SK-N-SH treated with all-trans-retinoic acid at 6 μM for 48 hours (cell line): Measurements from ENCODE around the gene ARHGAP29.

Experiments
- ATAC-seq: fragments of 200-7000 bp; cut with Tn5 transposase; 3 replicates; pipeline ENCODE4 v1.9.1; 2020; ENCODE audit warnings: mild to moderate bottlenecking, moderate library complexity
- ARNTL ChIP-seq: fragments of 450-650 bp; formaldehyde crosslinking; IDR thresholded peaks from 2 replicates; pipeline ENCODE4 v1.5.0; 2020; ENCODE audit warnings: low read depth, mild to moderate bottlenecking, moderate library complexity, borderline replicate concordance
- BACH2 ChIP-seq: fragments of 250-450 bp; sonication (Bioruptor Pico); IDR thresholded peaks from 2 replicates; pipeline ENCODE4 v1.9.0; 2021; ENCODE audit warnings: mild to moderate bottlenecking, borderline replicate concordance
- CSDC2 ChIP-seq: fragments of 250-450 bp; sonication (Bioruptor Pico); IDR thresholded peaks from 2 replicates; pipeline ENCODE4 v1.5.0; 2020; ENCODE audit warnings: mild to moderate bottlenecking, moderate library complexity
- ESRRG ChIP-seq: fragments of 250-450 bp; sonication (Bioruptor Pico); IDR thresholded peaks from 2 replicates; pipeline ENCODE4 v1.6.1; 2021; ENCODE audit warnings: mild to moderate bottlenecking
- GLIS3 ChIP-seq: fragments of 250-450 bp; sonication (Bioruptor Pico); IDR thresholded peaks from 2 replicates; pipeline ENCODE4 v1.5.0; 2020; ENCODE audit warnings: mild to moderate bottlenecking, moderate library complexity
- ISL1 ChIP-seq: fragments of 250-450 bp; sonication (Bioruptor Pico); IDR thresholded peaks from 2 replicates; pipeline ENCODE4 v2.1.2; 2022; ENCODE audit warnings: mild to moderate bottlenecking, moderate library complexity
- OSR1 ChIP-seq: fragments of 250-450 bp; sonication (Bioruptor Pico); IDR thresholded peaks from 2 replicates; pipeline ENCODE4 v1.8.0; 2022; ENCODE audit warnings: moderate library complexity, mild to moderate bottlenecking, inconsistent platforms
- POU6F1 ChIP-seq: fragments of 250-450 bp; sonication (Bioruptor Pico); IDR thresholded peaks from 2 replicates; pipeline ENCODE4 v1.8.0; 2021; ENCODE audit warnings: low read depth, mild to moderate bottlenecking, moderate library complexity, borderline replicate concordance
- PPARA ChIP-seq: fragments of 250-450 bp; sonication (Bioruptor Pico); IDR thresholded peaks from 2 replicates; pipeline ENCODE4 v1.5.0; 2020; ENCODE audit warnings: mild to moderate bottlenecking, borderline replicate concordance
- RARB ChIP-seq: fragments of 250-450 bp; sonication (Bioruptor Pico); IDR thresholded peaks from 2 replicates; pipeline ENCODE4 v1.8.0; 2021; ENCODE audit warnings: mild to moderate bottlenecking, moderate library complexity
- SNAI2 ChIP-seq: fragments of 250-450 bp; sonication (Bioruptor Pico); IDR thresholded peaks from 2 replicates; pipeline ENCODE4 v1.5.0; 2020; ENCODE audit warnings: mild to moderate bottlenecking, moderate library complexity
- TCF4 ChIP-seq: fragments of 250-450 bp; sonication (Bioruptor Pico); IDR thresholded peaks from 2 replicates; pipeline ENCODE4 v1.8.0; 2021; ENCODE audit warnings: mild to moderate bottlenecking, moderate library complexity, borderline replicate concordance
- TOX ChIP-seq: fragments of 250-450 bp; sonication (Bioruptor Pico); IDR thresholded peaks from 2 replicates; pipeline ENCODE4 v1.8.0; 2021; ENCODE audit warnings: mild to moderate bottlenecking, moderate library complexity, borderline replicate concordance
- TSHZ2 ChIP-seq: fragments of 250-450 bp; sonication (Bioruptor Pico); IDR thresholded peaks from 2 replicates; pipeline ENCODE4 v1.5.0; 2020; ENCODE audit warnings: mild to moderate bottlenecking, moderate library complexity
- ZC3H10 ChIP-seq: fragments of 250-450 bp; sonication (Bioruptor Pico); IDR thresholded peaks from 2 replicates; pipeline ENCODE4 v1.5.1; 2021; ENCODE audit warnings: mild to moderate bottlenecking, moderate library complexity
- ZFP3 ChIP-seq: fragments of 250-450 bp; sonication (Bioruptor Pico); IDR thresholded peaks from 2 replicates; pipeline ENCODE4 v1.5.0; 2020; ENCODE audit warnings: mild to moderate bottlenecking, moderate library complexity
- ZFP30 ChIP-seq: fragments of 450-650 bp; formaldehyde crosslinking; IDR thresholded peaks from 2 replicates; pipeline ENCODE4 v1.5.0; 2022; ENCODE audit warnings: mild to moderate bottlenecking, moderate library complexity
- ZNF565 ChIP-seq: fragments of 450-650 bp; formaldehyde crosslinking; conservative IDR thresholded peaks from 2 replicates; pipeline ENCODE4 v1.5.0; 2020; ENCODE audit warnings: low read depth, mild to moderate bottlenecking, moderate library complexity
- ZNF70 ChIP-seq: fragments of 450-650 bp; formaldehyde crosslinking; IDR thresholded peaks from 2 replicates; pipeline ENCODE4 v1.5.0; 2020; ENCODE audit warnings: mild to moderate bottlenecking, moderate library complexity
- ZNF8 ChIP-seq: fragments of 450-650 bp; formaldehyde crosslinking; IDR thresholded peaks from 2 replicates; pipeline ENCODE4 v1.5.0; 2020; ENCODE audit warnings: mild to moderate bottlenecking, moderate library complexity
- TF ChIP-seq, protein P1 (sequence below): fragments of 250-450 bp; sonication (Bioruptor Pico); IDR thresholded peaks from 2 replicates; pipeline ENCODE4 v1.5.1; 2021; ENCODE audit warnings: mild to moderate bottlenecking, moderate library complexity
- TF ChIP-seq, protein P2 (sequence below): fragments of 250-450 bp; sonication (Bioruptor Pico); IDR thresholded peaks from 2 replicates; pipeline ENCODE4 v1.5.1; 2020; ENCODE audit warnings: low read depth, mild to moderate bottlenecking, moderate library complexity

The ARHGAP29 gene

GRCh38 chr1:94276988-94277434 lies 39.6 kb upstream of the ARHGAP29 start:
- no peak for ATAC-seq
- no peak for TF ChIP-seq CSDC2 (CRISPR knock-in tag)
- TF ChIP-seq ZNF8 = no peak
- no peak for TF ChIP-seq ZNF565 (CRISPR knock-in tag)
- no peak for TF ChIP-seq ARNTL
- TF ChIP-seq ESRRG (CRISPR knock-in tag) = no peak
- no peak for TF ChIP-seq RARB
- TF ChIP-seq, protein P1, sequence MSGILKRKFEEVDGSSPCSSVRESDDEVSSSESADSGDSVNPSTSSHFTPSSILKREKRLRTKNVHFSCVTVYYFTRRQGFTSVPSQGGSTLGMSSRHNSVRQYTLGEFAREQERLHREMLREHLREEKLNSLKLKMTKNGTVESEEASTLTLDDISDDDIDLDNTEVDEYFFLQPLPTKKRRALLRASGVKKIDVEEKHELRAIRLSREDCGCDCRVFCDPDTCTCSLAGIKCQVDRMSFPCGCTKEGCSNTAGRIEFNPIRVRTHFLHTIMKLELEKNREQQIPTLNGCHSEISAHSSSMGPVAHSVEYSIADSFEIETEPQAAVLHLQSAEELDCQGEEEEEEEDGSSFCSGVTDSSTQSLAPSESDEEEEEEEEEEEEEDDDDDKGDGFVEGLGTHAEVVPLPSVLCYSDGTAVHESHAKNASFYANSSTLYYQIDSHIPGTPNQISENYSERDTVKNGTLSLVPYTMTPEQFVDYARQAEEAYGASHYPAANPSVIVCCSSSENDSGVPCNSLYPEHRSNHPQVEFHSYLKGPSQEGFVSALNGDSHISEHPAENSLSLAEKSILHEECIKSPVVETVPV (CRISPR knock-in tag) = no peak

DNA sequence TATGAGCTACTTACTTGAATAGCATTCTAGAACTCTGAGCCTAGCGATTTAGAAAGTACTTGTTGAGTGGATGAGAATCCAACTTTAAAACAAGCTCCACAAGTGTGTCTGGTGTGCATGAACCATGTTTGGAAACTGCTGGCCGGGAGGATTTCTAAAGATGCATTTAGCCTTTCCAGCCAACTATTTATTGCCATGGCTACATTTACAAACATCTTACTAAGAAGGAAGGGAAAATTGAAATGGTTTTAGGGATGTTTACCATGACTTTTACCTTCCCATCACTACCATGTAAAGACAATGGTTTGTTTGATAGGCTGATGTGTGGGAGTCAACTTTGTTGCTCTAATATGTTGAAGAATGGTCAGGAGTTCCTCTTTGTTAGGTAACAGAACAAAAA lies 37.7 kb upstream of the ARHGAP29 start:
- ATAC-seq = no peak
- TF ChIP-seq TCF4 (CRISPR knock-in tag) (no peak), TOX (no peak), ISL1 (no peak), ZNF70 (CRISPR knock-in tag) (no peak), ESRRG (CRISPR knock-in tag) (no peak), ZNF8 (no peak), TSHZ2 (CRISPR knock-in tag) (no peak), RARB (no peak), BACH2 (CRISPR knock-in tag) (no peak), POU6F1 (no peak), SNAI2 (CRISPR knock-in tag) (no peak), ARNTL (no peak)
- TF ChIP-seq, protein P2, sequence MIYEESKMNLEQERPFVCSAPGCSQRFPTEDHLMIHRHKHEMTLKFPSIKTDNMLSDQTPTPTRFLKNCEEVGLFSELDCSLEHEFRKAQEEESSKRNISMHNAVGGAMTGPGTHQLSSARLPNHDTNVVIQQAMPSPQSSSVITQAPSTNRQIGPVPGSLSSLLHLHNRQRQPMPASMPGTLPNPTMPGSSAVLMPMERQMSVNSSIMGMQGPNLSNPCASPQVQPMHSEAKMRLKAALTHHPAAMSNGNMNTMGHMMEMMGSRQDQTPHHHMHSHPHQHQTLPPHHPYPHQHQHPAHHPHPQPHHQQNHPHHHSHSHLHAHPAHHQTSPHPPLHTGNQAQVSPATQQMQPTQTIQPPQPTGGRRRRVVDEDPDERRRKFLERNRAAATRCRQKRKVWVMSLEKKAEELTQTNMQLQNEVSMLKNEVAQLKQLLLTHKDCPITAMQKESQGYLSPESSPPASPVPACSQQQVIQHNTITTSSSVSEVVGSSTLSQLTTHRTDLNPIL (CRISPR knock-in tag) = no peak

GRCh38 chr1:94274561-94274960 lies 37.2 kb upstream of the ARHGAP29 start:
- TF ChIP-seq POU6F1 (no peak), OSR1 (no peak), RARB (no peak), GLIS3 (CRISPR knock-in tag) (no peak), PPARA (no peak), TCF4 (CRISPR knock-in tag) (no peak), ZFP3 (no peak), ZNF70 (CRISPR knock-in tag) (no peak), ZNF565 (CRISPR knock-in tag) (no peak), BACH2 (CRISPR knock-in tag) (no peak), ZC3H10 (CRISPR knock-in tag) (no peak), ESRRG (CRISPR knock-in tag) (no peak), ZFP30 (no peak), ISL1 (no peak), CSDC2 (CRISPR knock-in tag) (no peak), ARNTL (no peak)
- TF ChIP-seq, protein P2 (CRISPR knock-in tag) = no peak
- TF ChIP-seq, protein P1 (CRISPR knock-in tag) = no peak

More at GRCh38 chr1:94274561-94274960, 37.2 kb upstream of the ARHGAP29 start:
- no peak for ATAC-seq
